Immature natural killer cell (primary cell): ENCODE data around the gene RAPGEF5. TPM values are rescaled to one million over a fixed set of nuclear protein-coding genes. Genes with fewer than 3 reads are reported as not detected.
A peak's percentile ranks its signal among the peaks of the same experiment; 100 is the strongest.

Experiments
- DNase-seq, 3 donors: peaks; one replicate each; pipeline ENCODE4 v3.0.0; 2022; ENCODE audit warnings: mixed read lengths in 1 of 3
- H3K27ac Mint-ChIP-seq, 6 donors: one replicate each; pipeline ENCODE4 v1.8.0; 2020; ENCODE audit warnings: mixed read lengths in 6 of 6, mild to moderate bottlenecking in 5 of 6, inconsistent platforms in 4 of 6, moderate library complexity in 3 of 6
- H3K27me3 Mint-ChIP-seq, 3 donors: one replicate each; pipeline ENCODE4 v1.8.0; 2020 to 2021; ENCODE audit warnings: low read depth in 3 of 3, mild to moderate bottlenecking in 3 of 3, mixed read lengths in 3 of 3, moderate library complexity in 3 of 3, inconsistent platforms in 1 of 3
- H3K36me3 Mint-ChIP-seq, 3 donors: one replicate each; pipeline ENCODE4 v1.8.0; 2020; ENCODE audit warnings: mixed read lengths in 3 of 3, inconsistent platforms in 2 of 3, mild to moderate bottlenecking in 2 of 3
- H3K4me1 Mint-ChIP-seq, 2 donors: one replicate each; pipeline ENCODE4 v1.8.0; 2020; ENCODE audit warnings: inconsistent platforms in 2 of 2, mild to moderate bottlenecking in 2 of 2, mixed read lengths in 2 of 2, moderate library complexity in 1 of 2
- H3K4me3 Mint-ChIP-seq, 5 donors: one replicate each; pipeline ENCODE4 v1.8.0; 2020; ENCODE audit warnings: mild to moderate bottlenecking in 5 of 5, mixed read lengths in 5 of 5, inconsistent platforms in 3 of 5, moderate library complexity in 3 of 5
- H3K9me3 Mint-ChIP-seq, 6 donors: one replicate each; pipeline ENCODE4 v1.8.0; 2020; ENCODE audit warnings: mild to moderate bottlenecking in 6 of 6, mixed read lengths in 6 of 6, inconsistent platforms in 4 of 6, moderate library complexity in 3 of 6
- polyA plus RNA-seq, 3 donors: library from polyadenylated mRNA; unstranded; fragments of 300-500 nt; fragmentation: Illumina TruSeq; gene quantifications; one replicate each; pipeline ENCODE4 v1.2.3, GENCODE V29; 2021

The RAPGEF5 gene
- polyA plus RNA-seq, 3 donors from 2014 or later = 0.11 TPM; not detected in 2

GRCh38 chr7:22301790-22302189 lies 55.2 kb downstream of the RAPGEF5 start:
- Mint-ChIP-seq H3K27me3 (peaks cover 0 to 6% (median 6%) of the 10 kb centered on the region in 3 donors), H3K4me1 (no peaks in the 10 kb centered on the region)

GRCh38 chr7:22300839-22301238 lies 56.1 kb downstream of the RAPGEF5 start:
- no peaks in the 10 kb centered on the region for H3K4me1 Mint-ChIP-seq
- DNase-seq = no peak
- H3K4me3 Mint-ChIP-seq = no peak overlapping the region
- H3K27ac Mint-ChIP-seq = no peak overlapping the region
- H3K27me3 Mint-ChIP-seq = peaks cover 3 to 6% (median 6%) of the 10 kb centered on the region in 3 donors
- peaks cover 0 to 4% (median 0%) of the 10 kb centered on the region in 3 donors for H3K36me3 Mint-ChIP-seq
- no peaks in the 10 kb centered on the region for H3K9me3 Mint-ChIP-seq

More at GRCh38 chr7:22301790-22302189, 55.2 kb downstream of the RAPGEF5 start:
- Mint-ChIP-seq H3K9me3 (no peaks in the 10 kb centered on the region), H3K36me3 (peaks cover 0 to 4% (median 0%) of the 10 kb centered on the region in 3 donors), H3K4me3 (no peak overlapping the region), H3K27ac (no peak overlapping the region)
- DNase-seq = no peak

- Mint-ChIP-seq H3K36me3 (no peaks in the 10 kb centered on the region), H3K4me3 (no peak overlapping the region)
Observed at GRCh38 chr7:22296916-22297315, 60.0 kb downstream of the RAPGEF5 start.

GRCh38 chr7:22296265-22296566 lies 60.7 kb downstream of the RAPGEF5 start:
- Mint-ChIP-seq H3K4me3 (no peak overlapping the region), H3K4me1 (peaks cover 18 to 21% of the 10 kb centered on the region in 2 donors), H3K36me3 (no peaks in the 10 kb centered on the region), H3K27ac (no peak overlapping the region), H3K9me3 (no peaks in the 10 kb centered on the region), H3K27me3 (peaks cover 9 to 10% (median 10%) of the 10 kb centered on the region in 3 donors)
- no peak for DNase-seq

More at GRCh38 chr7:22296916-22297315, 60.0 kb downstream of the RAPGEF5 start:
- Mint-ChIP-seq H3K27ac (no peak overlapping the region), H3K9me3 (no peaks in the 10 kb centered on the region), H3K27me3 (peaks cover 9 to 11% (median 10%) of the 10 kb centered on the region in 3 donors), H3K4me1 (peaks cover 18 to 19% of the 10 kb centered on the region in 2 donors)
- DNase-seq = no peak

DNA sequence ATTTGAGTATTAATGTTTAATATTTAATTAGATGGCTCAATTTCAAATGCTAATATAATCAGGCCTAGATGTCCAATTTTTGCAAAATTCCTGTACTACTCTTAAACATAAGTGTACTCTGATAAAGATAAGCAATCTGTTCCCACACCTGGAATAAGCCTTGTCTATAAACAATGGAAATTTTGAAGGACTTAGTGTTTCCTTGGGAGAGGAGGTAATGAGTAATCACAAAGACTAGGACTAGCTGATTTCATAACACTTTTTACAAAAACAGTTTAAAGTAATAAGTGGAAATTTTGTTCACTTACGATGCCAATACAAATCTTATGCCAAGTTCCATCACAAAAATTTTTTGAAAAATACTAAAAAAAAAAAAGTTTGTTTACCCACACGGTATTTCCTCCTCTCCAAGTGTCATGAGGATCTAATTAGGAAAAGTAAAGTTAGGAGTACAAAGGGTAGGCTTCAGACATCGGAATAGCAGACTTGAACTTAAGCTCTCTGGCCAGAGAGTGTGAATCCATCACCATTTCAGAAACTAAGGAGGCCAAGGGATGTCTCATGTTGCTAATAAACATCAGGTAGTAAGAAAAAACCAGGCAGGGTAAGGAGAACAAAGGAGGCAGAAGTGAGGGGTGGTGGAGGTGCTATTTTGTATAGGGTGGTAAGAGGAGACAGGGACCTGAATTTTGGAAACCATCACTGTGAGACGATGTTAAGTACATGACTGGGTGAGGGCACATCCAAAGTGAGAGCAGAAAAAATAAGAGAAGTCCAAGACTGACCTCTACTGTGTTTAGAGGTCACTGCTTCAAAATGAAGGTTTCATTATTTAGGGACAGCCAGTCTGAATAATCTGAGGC lies 61.3 kb downstream of the RAPGEF5 start:
- DNase-seq = no peak
- H3K27me3 Mint-ChIP-seq = peaks cover 10 to 12% (median 11%) of the 10 kb centered on the region in 3 donors

DNA sequence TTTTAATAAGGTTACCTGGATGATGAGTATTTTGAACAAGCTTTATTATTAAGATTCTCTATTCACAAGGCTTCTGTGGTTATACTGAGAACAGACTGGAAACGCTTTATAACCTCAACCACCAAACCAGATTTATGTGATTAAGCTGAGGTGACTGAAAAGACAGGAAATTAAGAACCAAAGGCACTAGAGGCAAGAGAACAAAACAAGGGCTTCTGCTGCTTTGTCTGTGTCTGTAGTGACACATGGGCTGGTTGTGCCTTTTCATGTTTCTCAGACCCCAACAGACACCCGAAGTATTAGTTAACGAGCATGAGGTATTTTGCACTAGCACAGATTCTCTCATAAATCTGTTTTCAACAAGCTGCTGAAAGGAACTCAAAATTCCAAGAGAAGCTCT lies 64.4 kb downstream of the RAPGEF5 start:
- Mint-ChIP-seq H3K4me1 (peaks cover 25% of the 10 kb centered on the region in 2 donors), H3K27ac (no peak overlapping the region), H3K36me3 (peaks cover 0 to 4% (median 0%) of the 10 kb centered on the region in 3 donors), H3K9me3 (peaks cover 0 to 1% (median 0%) of the 10 kb centered on the region in 6 donors), H3K27me3 (peaks cover 8 to 16% (median 11%) of the 10 kb centered on the region in 3 donors), H3K4me3 (peak overlapping the region in 3 of 5 donors; percentile 7 to 31 (median 30))
- DNase-seq = peak; percentile 16 to 19 (median 19)

More for the DNA sequence above, 61.3 kb downstream of the RAPGEF5 start:
- Mint-ChIP-seq H3K4me3 (no peak overlapping the region), H3K9me3 (no peaks in the 10 kb centered on the region), H3K4me1 (peaks cover 18 to 21% of the 10 kb centered on the region in 2 donors), H3K27ac (no peak overlapping the region), H3K36me3 (no peaks in the 10 kb centered on the region)

- Mint-ChIP-seq H3K27ac (no peak overlapping the region), H3K36me3 (peaks cover 0 to 4% (median 0%) of the 10 kb centered on the region in 3 donors), H3K4me1 (peaks cover 25% of the 10 kb centered on the region in 2 donors), H3K4me3 (no peak overlapping the region), H3K9me3 (peaks cover 0 to 1% (median 0%) of the 10 kb centered on the region in 6 donors), H3K27me3 (peaks cover 8 to 13% (median 11%) of the 10 kb centered on the region in 3 donors)
- no peak for DNase-seq
Observed at GRCh38 chr7:22291977-22292376, 65.0 kb downstream of the RAPGEF5 start.

- peaks cover 0 to 1% (median 0%) of the 10 kb centered on the region in 6 donors for H3K9me3 Mint-ChIP-seq
- no peak overlapping the region for H3K4me3 Mint-ChIP-seq
- peaks cover 19% of the 10 kb centered on the region in 2 donors for H3K4me1 Mint-ChIP-seq
- H3K27me3 Mint-ChIP-seq = peaks cover 2 to 9% (median 2%) of the 10 kb centered on the region in 3 donors
- H3K27ac Mint-ChIP-seq = no peak overlapping the region
- H3K36me3 Mint-ChIP-seq = peaks cover 0 to 4% (median 0%) of the 10 kb centered on the region in 3 donors
- DNase-seq = no peak
Observed at GRCh38 chr7:22288202-22288601, 68.8 kb downstream of the RAPGEF5 start.

GRCh38 chr7:22287412-22287811 lies 69.5 kb downstream of the RAPGEF5 start:
- Mint-ChIP-seq H3K9me3 (peaks cover 0 to 1% (median 0%) of the 10 kb centered on the region in 6 donors), H3K4me3 (no peak overlapping the region), H3K27ac (no peak overlapping the region), H3K27me3 (peaks cover 1 to 9% (median 2%) of the 10 kb centered on the region in 3 donors), H3K36me3 (peaks cover 0 to 4% (median 0%) of the 10 kb centered on the region in 3 donors), H3K4me1 (peaks cover 11% of the 10 kb centered on the region in 2 donors)
- DNase-seq = no peak

DNA sequence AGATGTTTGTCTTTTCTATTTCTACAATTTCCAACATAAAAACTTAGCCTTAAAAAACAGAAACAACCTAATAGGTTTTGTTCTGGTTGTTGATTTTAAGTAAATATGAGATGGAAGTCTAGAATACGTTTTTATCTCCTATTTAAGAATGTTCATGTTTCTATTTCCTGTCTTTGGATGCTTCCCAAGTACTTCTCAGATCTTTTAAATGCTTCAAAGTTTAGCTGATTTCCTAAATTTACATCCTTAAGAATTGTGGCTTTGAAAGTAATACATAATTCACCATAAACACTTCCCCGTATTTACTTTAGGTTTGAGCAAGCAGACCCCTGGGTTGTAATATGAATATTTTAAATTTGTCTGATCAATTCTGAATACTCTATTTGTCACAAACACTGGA lies 70.5 kb downstream of the RAPGEF5 start:
- Mint-ChIP-seq H3K4me3 (no peak overlapping the region), H3K27ac (no peak overlapping the region), H3K36me3 (peaks cover 0 to 4% (median 0%) of the 10 kb centered on the region in 3 donors), H3K27me3 (peaks cover 2 to 9% (median 3%) of the 10 kb centered on the region in 3 donors), H3K9me3 (peaks cover 0 to 3% (median 0%) of the 10 kb centered on the region in 6 donors), H3K4me1 (peaks cover 4 to 7% of the 10 kb centered on the region in 2 donors)
- no peak for DNase-seq

DNA sequence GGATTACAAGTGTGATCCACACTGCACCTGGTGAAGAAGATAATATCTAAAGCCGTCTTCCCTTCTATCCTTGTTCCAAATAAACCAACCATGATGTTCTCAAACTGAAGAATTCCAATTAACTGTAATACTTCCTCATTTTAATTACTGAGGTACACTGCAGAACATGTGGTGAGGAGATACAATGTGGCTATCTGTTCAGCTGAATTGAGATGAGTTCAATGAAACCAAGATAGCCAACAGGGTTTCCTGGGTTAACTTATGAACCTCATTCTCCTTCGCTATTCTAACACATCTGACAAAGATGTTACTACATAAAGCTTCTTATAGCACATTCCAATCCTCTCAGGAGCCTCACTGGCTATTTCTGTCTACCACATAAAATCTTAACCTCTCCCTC lies 75.5 kb downstream of the RAPGEF5 start:
- no peak overlapping the region for H3K27ac Mint-ChIP-seq
- peaks cover 0 to 3% (median 3%) of the 10 kb centered on the region in 3 donors for H3K27me3 Mint-ChIP-seq
- no peak overlapping the region for H3K4me3 Mint-ChIP-seq
- H3K4me1 Mint-ChIP-seq = no peaks in the 10 kb centered on the region
- DNase-seq = no peak
- H3K9me3 Mint-ChIP-seq = peaks cover 0 to 2% (median 0%) of the 10 kb centered on the region in 6 donors
- H3K36me3 Mint-ChIP-seq = no peaks in the 10 kb centered on the region

- Mint-ChIP-seq H3K4me3 (no peak overlapping the region), H3K4me1 (no peaks in the 10 kb centered on the region), H3K27ac (no peak overlapping the region), H3K27me3 (peaks cover 0 to 5% (median 1%) of the 10 kb centered on the region in 3 donors), H3K36me3 (no peaks in the 10 kb centered on the region), H3K9me3 (peaks cover 0 to 2% (median 0%) of the 10 kb centered on the region in 6 donors)
- no peak for DNase-seq
Observed at GRCh38 chr7:22280031-22280430, 76.9 kb downstream of the RAPGEF5 start.

- H3K4me1 Mint-ChIP-seq = no peaks in the 10 kb centered on the region
- peaks cover 0 to 5% (median 1%) of the 10 kb centered on the region in 3 donors for H3K27me3 Mint-ChIP-seq
- peaks cover 0 to 2% (median 0%) of the 10 kb centered on the region in 6 donors for H3K9me3 Mint-ChIP-seq
- H3K4me3 Mint-ChIP-seq = no peak overlapping the region
- no peak overlapping the region for H3K27ac Mint-ChIP-seq
- no peaks in the 10 kb centered on the region for H3K36me3 Mint-ChIP-seq
- DNase-seq = no peak
Observed at GRCh38 chr7:22278660-22279059, 78.3 kb downstream of the RAPGEF5 start.

- Mint-ChIP-seq H3K4me1 (no peaks in the 10 kb centered on the region), H3K27ac (no peak overlapping the region), H3K36me3 (no peaks in the 10 kb centered on the region), H3K4me3 (no peak overlapping the region), H3K27me3 (peaks cover 0 to 5% (median 1%) of the 10 kb centered on the region in 3 donors), H3K9me3 (peaks cover 0 to 2% (median 0%) of the 10 kb centered on the region in 6 donors)
- DNase-seq = no peak
Observed at GRCh38 chr7:22277375-22277774, 79.6 kb downstream of the RAPGEF5 start.
